Measurements from ENCODE around the gene ETDB. TPM values are rescaled to one million over a fixed set of nuclear protein-coding genes. Genes with fewer than 3 reads are reported as not detected.
"Not testable (repeated sequence)": the region's sequence is repeated elsewhere in the genome, so short reads cannot be mapped to it uniquely, and the experiment has no call there.

Gene ETDB
- not detected for total RNA-seq

DNA sequence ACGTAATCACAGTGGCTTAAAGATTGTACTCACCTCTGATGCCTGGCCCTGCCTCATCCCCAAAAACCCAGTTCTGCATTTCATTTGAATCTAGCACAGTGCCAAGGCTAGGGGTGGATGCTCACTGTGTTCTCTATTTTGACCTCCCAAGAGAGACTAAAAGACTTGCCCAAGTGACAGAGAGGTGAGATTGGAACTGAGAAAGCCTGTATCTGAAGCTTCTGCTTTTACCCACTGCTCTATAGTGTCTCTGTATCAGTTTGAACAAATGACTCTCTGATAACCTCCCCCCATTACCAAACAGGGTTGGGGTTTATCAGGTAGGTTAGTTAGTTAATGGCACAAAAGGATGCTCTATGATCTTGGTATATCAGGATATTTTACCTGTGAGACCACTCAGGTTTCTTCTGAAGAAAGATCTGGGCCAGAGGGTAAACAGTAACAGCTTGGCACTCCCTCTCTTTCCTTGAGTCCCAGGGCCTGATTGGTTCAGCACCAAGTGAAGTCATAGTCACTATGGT lies at the start of gene ETDB:
Gene ETDB, minus strand, starts transcription at position 471 of the 521 bp plus-strand sequence. CDS start 1,265 bp downstream, outside the sequence.
- H3K36me3 Mint-ChIP-seq (ENCODE audit: low read depth); H3K27me3 Mint-ChIP-seq (ENCODE audit: low read depth); H3K4me3 Mint-ChIP-seq; H3K9me3 Mint-ChIP-seq; H3K4me1 Mint-ChIP-seq (ENCODE audit: low read depth); CTCF ChIA-PET; H3K27ac Mint-ChIP-seq; intact Hi-C loops (cut with micrococcal nuclease); DNase-seq: not testable (repeated sequence)

DNA sequence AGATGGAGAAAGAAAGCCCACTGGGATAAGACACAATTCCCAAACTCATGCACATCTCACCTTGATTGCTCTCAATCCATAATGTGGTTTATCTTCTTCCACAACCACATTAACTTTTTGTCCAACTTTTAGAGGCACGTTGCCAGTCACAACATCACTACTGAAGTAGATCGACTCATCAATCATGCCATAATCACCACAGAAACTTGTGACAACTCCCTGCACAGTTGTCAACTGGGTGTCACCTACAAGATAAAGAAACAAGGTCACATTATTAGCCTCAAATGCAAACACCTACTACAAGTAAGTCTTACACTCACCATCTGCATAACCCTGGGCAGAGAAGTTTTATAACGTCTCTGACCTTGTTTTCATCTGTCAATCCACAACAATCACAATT lies 49.2 kb upstream of the ETDB start:
- H3K27me3 Mint-ChIP-seq (ENCODE audit: low read depth); DNase-seq; CTCF ChIA-PET; H3K27ac Mint-ChIP-seq; intact Hi-C loops (cut with micrococcal nuclease); H3K36me3 Mint-ChIP-seq (ENCODE audit: low read depth); H3K4me3 Mint-ChIP-seq; H3K9me3 Mint-ChIP-seq; H3K4me1 Mint-ChIP-seq (ENCODE audit: low read depth): not testable (repeated sequence)

DNA sequence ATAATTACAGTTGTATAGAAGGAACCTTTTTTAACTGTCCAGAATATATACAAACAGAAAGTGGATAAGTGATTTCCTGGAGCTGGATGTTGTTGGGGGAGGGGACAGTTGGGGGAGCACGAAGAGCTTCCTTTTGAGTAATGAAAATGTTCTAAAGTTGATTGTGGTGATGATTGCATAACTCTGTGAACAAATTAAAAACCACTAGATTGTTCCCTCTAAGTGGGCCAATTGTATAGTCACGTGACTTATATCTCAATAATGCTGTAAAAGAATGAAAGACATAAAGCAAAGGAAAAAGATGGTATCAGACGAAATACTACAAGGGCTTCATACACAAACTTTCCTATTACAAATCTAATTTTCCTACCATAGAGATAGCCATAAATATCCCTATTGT lies 48.2 kb upstream of the ETDB start:
- Mint-ChIP-seq H3K27me3 (ENCODE audit: low read depth) (no peaks in the 10 kb centered on the region), H3K4me1 (ENCODE audit: low read depth) (no peaks in the 10 kb centered on the region), H3K4me3 (no peak overlapping the region), H3K27ac (no peak overlapping the region), H3K9me3 (no peaks in the 10 kb centered on the region), H3K36me3 (ENCODE audit: low read depth) (no peaks in the 10 kb centered on the region)
- CTCF ChIA-PET, result no interaction called here
- intact Hi-C loops (cut with micrococcal nuclease), result no loop called here
- DNase-seq, result no peak

GRCh38 chrX:135154688-135155087 lies 34.4 kb upstream of the ETDB start:
- H3K4me1 Mint-ChIP-seq (ENCODE audit: low read depth); DNase-seq; H3K36me3 Mint-ChIP-seq (ENCODE audit: low read depth); H3K27ac Mint-ChIP-seq; intact Hi-C loops (cut with micrococcal nuclease); H3K9me3 Mint-ChIP-seq; H3K4me3 Mint-ChIP-seq; H3K27me3 Mint-ChIP-seq (ENCODE audit: low read depth); CTCF ChIA-PET: not testable (repeated sequence)

GRCh38 chrX:135126145-135126544 lies 5.8 kb upstream of the ETDB start:
- H3K4me1 Mint-ChIP-seq (ENCODE audit: low read depth); CTCF ChIA-PET; H3K9me3 Mint-ChIP-seq; intact Hi-C loops (cut with micrococcal nuclease); DNase-seq; H3K36me3 Mint-ChIP-seq (ENCODE audit: low read depth); H3K27ac Mint-ChIP-seq; H3K4me3 Mint-ChIP-seq; H3K27me3 Mint-ChIP-seq (ENCODE audit: low read depth): not testable (repeated sequence)

- H3K4me1 Mint-ChIP-seq (ENCODE audit: low read depth); H3K27me3 Mint-ChIP-seq (ENCODE audit: low read depth); H3K4me3 Mint-ChIP-seq; H3K9me3 Mint-ChIP-seq; H3K27ac Mint-ChIP-seq; CTCF ChIA-PET; H3K36me3 Mint-ChIP-seq (ENCODE audit: low read depth); DNase-seq; intact Hi-C loops (cut with micrococcal nuclease): not testable (repeated sequence)
Observed at GRCh38 chrX:135116064-135116463, 4.3 kb downstream of the ETDB start.

DNA sequence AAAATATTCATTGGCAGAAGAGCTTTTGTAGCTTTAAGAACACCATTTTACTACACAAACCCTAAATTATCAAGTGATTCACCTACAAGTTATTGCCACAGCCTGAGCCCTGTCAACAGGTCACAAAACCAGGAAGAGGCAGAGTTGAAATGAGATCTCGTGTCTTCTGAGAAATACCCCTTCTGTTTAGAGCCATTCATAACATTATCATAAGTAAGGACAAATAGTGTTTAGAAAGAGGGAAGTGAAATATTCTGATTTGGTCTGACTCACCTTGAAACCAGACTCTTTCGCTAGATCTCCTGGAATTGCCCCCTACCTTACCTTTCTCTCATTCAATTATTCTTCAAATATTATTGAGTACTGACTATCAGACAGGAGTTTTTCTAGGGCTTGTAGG lies 5.9 kb downstream of the ETDB start:
- H3K36me3 Mint-ChIP-seq (ENCODE audit: low read depth), result no peaks in the 10 kb centered on the region
- no peaks in the 10 kb centered on the region for H3K4me1 Mint-ChIP-seq (ENCODE audit: low read depth)
- H3K9me3 Mint-ChIP-seq, result no peaks in the 10 kb centered on the region
- CTCF ChIA-PET, result no interaction called here
- DNase-seq, result no peak
- H3K27me3 Mint-ChIP-seq (ENCODE audit: low read depth), result peaks cover 8% of the 10 kb centered on the region
- H3K4me3 Mint-ChIP-seq, result no peak overlapping the region
- intact Hi-C loops (cut with micrococcal nuclease), result no loop called here
- no peak overlapping the region for H3K27ac Mint-ChIP-seq

DNA sequence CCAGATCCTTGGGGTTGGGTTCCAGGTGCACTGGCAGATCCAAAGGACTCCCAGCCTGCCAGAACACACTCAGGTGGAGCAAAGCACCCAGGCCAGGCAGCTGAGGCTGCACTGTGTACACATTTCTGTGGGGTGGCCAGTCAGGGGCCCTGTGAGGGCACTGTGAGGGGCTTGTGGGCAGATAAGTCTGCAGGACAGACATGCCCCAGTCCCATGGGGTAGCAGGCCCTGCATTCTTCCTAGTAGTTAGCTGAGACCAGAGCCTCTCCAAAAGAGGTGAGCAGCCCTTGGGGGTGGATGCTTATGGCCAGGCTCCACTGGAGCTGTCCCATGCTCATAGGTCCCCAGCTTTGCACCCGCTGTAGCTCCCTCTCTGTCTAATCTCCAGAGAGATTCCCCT lies 7.6 kb downstream of the ETDB start:
- Mint-ChIP-seq H3K4me3 (no peak overlapping the region), H3K36me3 (ENCODE audit: low read depth) (no peaks in the 10 kb centered on the region), H3K4me1 (ENCODE audit: low read depth) (no peaks in the 10 kb centered on the region), H3K27me3 (ENCODE audit: low read depth) (peaks cover 15% of the 10 kb centered on the region), H3K27ac (no peak overlapping the region), H3K9me3 (no peaks in the 10 kb centered on the region)
- CTCF ChIA-PET, result interaction anchor here (0.6 to 3.0 kb wide), 8 partner anchors 55 to 484 kb away, joined by 3 to 11 read pairs (median 3); no protein-coding TSS in a partner anchor
- intact Hi-C loops (cut with micrococcal nuclease), result no loop called here
- DNase-seq, result no peak

- Mint-ChIP-seq H3K27me3 (ENCODE audit: low read depth) (peaks cover 15% of the 10 kb centered on the region), H3K4me1 (ENCODE audit: low read depth) (no peaks in the 10 kb centered on the region), H3K36me3 (ENCODE audit: low read depth) (no peaks in the 10 kb centered on the region), H3K27ac (no peak overlapping the region), H3K9me3 (no peaks in the 10 kb centered on the region), H3K4me3 (no peak overlapping the region)
- peak; percentile 51 for DNase-seq
- CTCF ChIA-PET, result interaction anchor here (0.7 to 3.0 kb wide), 10 partner anchors 11 to 484 kb away, joined by 3 to 11 read pairs (median 3); no protein-coding TSS in a partner anchor
- intact Hi-C loops (cut with micrococcal nuclease), result no loop called here
Observed at GRCh38 chrX:135112096-135112729, 8.1 kb downstream of the ETDB start.

- H3K27ac Mint-ChIP-seq, result no peak overlapping the region
- CTCF ChIA-PET, result no interaction called here
- H3K4me1 Mint-ChIP-seq (ENCODE audit: low read depth), result no peaks in the 10 kb centered on the region
- no peaks in the 10 kb centered on the region for H3K9me3 Mint-ChIP-seq
- intact Hi-C loops (cut with micrococcal nuclease), result no loop called here
- no peak for DNase-seq
- no peaks in the 10 kb centered on the region for H3K36me3 Mint-ChIP-seq (ENCODE audit: low read depth)
- no peak overlapping the region for H3K4me3 Mint-ChIP-seq
- peaks cover 15% of the 10 kb centered on the region for H3K27me3 Mint-ChIP-seq (ENCODE audit: low read depth)
Observed at GRCh38 chrX:135109554-135109953, 10.8 kb downstream of the ETDB start.

DNA sequence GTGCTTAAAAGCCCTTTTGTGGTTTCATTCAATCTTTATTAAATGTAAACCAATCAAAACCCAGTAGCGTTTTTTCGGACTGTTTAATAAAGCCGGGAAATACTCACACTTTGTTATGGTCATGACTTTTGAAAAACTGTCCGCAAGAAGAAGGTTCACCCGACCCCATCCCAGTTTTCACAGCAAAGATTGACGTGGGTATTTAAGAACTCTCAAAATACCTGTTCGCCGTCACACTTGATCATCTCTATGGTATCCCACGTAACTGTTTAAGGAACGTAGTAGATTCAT lies 20.9 kb downstream of the ETDB start:
- intact Hi-C loops (cut with micrococcal nuclease), result no loop called here
- H3K4me3 Mint-ChIP-seq, result peak overlapping the region; percentile 70
- CTCF ChIA-PET, result no interaction called here
- no peak for DNase-seq
- H3K27me3 Mint-ChIP-seq (ENCODE audit: low read depth), result peaks cover 8% of the 10 kb centered on the region
- peaks cover 2% of the 10 kb centered on the region for H3K4me1 Mint-ChIP-seq (ENCODE audit: low read depth)
- H3K36me3 Mint-ChIP-seq (ENCODE audit: low read depth), result no peaks in the 10 kb centered on the region
- H3K9me3 Mint-ChIP-seq, result no peaks in the 10 kb centered on the region
- no peak overlapping the region for H3K27ac Mint-ChIP-seq

DNA sequence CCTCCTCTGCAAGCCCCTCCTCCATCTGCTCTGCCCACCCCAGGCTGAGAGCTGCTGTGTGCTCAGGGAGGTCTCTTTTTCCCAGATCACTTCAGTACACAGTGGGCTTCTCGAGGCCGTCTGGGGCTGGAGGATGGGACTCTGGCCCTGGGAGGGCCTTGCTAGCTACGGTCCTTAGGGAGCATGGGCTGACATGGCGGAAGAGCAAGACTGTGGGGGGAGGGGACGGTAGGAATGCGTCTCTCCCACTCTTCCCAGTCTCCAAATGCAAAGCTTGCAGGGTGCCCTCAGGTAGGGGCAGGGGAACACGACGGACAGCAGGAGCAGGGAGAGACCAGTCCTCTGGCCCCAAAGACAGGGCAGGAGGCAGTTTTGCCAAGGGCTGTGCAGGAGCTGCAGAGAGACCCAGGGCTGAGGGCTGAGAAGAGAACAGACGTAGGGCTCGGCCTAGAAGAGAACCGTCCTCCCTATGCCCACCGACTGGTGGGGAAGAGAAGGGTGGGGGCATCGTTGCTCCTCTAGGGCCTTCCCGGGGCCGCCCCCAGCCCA lies 23.1 kb downstream of the ETDB start:
- H3K4me1 Mint-ChIP-seq (ENCODE audit: low read depth); H3K9me3 Mint-ChIP-seq; CTCF ChIA-PET; H3K27ac Mint-ChIP-seq; H3K27me3 Mint-ChIP-seq (ENCODE audit: low read depth); intact Hi-C loops (cut with micrococcal nuclease); DNase-seq; H3K36me3 Mint-ChIP-seq (ENCODE audit: low read depth): not testable (repeated sequence)
- H3K4me3 Mint-ChIP-seq, result peak overlapping the region; percentile 34

GRCh38 chrX:135095715-135096114 lies 24.6 kb downstream of the ETDB start:
- H3K27ac Mint-ChIP-seq, result no peak overlapping the region
- no peaks in the 10 kb centered on the region for H3K36me3 Mint-ChIP-seq (ENCODE audit: low read depth)
- no peaks in the 10 kb centered on the region for H3K9me3 Mint-ChIP-seq
- CTCF ChIA-PET, result no interaction called here
- peaks cover 9% of the 10 kb centered on the region for H3K27me3 Mint-ChIP-seq (ENCODE audit: low read depth)
- H3K4me1 Mint-ChIP-seq (ENCODE audit: low read depth), result peaks cover 2% of the 10 kb centered on the region
- no peak for DNase-seq
- intact Hi-C loops (cut with micrococcal nuclease), result no loop called here
- no peak overlapping the region for H3K4me3 Mint-ChIP-seq
